PFSK-1 (cell line): Measurements from ENCODE around the gene FER1L5.

Source experiments
- POLR2AphosphoS5 ChIP-seq: IDR thresholded peaks from 2 replicates; pipeline ENCODE4 v1.6.1; 2012; ENCODE audit warnings: low read depth, mild to moderate bottlenecking, control low read depth, low read length, moderate library complexity
- SIN3A ChIP-seq: IDR thresholded peaks from 2 replicates; pipeline ENCODE4 v1.6.1; 2012; ENCODE audit warnings: mild to moderate bottlenecking, low read length, moderate library complexity, borderline replicate concordance; ENCODE audit not compliant: insufficient read depth
- TAF1 ChIP-seq: IDR thresholded peaks from 2 replicates; pipeline ENCODE4 v1.6.1; 2012; ENCODE audit warnings: low read length, control low read depth, borderline replicate concordance; ENCODE audit not compliant: insufficient read depth

GRCh38 chr2:96688649-96689430 is 46.3 kb downstream of the FER1L5 start:
- TF ChIP-seq POLR2AphosphoS5: no peak
- TF ChIP-seq TAF1: no peak
- TF ChIP-seq SIN3A: no peak
